GM21447 (cell line): Measurements from ENCODE around the gene ANXA9.
A peak's percentile ranks its signal among the peaks of the same experiment; 100 is the strongest.

Experiments used
- ATAC-seq: cut with Tn5 transposase; IDR thresholded peaks from one replicate; pipeline ENCODE4 v1.9.1; 2021; ENCODE audit not compliant: unreplicated experiment

ANXA9 gene

DNA sequence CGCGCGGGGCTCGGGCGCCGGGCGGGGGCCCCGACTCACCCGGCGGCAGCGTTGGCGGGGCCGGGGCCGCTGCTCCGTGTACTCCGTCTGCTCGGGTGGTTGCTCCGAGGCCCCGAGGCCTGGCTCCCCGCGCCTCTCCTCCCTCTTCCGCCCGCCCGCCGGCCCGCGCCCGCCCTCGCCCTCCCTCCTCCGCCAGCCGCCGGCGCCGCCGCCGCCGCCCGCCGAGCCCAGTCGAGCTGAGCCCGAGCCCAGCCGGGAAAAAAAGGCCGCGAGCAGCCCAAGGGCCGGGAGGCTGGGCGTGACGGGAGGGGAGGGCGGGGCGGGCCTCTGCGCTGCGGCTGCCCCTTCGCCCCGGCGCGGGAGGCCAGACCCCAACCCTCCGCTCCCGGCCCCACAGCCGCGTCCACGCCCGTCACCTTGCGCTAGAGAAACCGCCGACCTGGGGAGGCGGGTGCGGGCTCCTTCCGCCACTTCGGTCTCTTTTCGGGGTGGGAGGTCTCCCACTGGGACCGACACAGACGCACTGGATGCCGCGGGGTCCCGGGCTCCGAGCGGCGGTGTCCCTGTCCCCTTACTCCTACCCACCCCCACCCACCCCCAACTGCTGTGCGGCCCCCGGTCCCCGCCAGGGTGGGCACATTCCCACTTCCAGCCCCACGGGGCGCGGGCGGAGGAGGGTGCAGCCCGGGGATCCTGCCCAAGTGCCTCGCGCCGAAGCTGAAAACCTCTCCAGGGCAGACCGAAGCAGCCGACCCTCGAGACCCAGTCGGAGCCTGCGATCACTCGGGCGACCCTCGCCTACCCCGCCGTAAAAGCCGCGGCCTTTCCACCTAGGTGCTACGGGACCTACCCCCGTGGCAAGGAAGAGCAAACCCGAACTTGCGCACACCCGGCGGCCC lies 7.3 kb upstream of the ANXA9 start, which contains the start of gene CERS2:
CERS2 (minus strand) TSS at position 256 of the 899 bp plus-strand sequence. CDS start 5,745 bp downstream, outside the sequence.
- peak; percentile 50 for ATAC-seq

DNA sequence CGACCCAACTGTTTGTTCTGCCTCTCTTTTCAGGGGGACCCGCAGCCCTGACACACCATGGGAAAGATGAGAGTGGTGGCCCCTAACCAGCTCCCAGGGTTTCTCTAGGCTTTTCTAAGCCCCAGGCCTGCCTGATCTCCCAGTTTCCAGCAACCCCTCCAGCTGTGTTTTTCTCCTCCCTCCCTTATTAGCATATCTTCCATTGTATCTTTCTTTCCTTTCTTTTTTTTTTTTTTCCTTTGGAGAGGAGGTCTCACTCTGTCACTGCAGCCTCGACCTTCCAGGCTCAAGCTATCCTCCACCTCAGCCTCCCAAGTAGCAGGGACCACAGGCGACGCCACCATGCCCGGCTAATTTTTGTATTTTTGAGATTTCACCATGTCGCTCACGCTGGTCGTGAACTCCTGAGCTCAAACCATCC lies 5.7 kb upstream of the ANXA9 start:
- ATAC-seq, result no peak

GRCh38 chr1:150976879-150977694 lies 5.0 kb upstream of the ANXA9 start:
- no peak for ATAC-seq

DNA sequence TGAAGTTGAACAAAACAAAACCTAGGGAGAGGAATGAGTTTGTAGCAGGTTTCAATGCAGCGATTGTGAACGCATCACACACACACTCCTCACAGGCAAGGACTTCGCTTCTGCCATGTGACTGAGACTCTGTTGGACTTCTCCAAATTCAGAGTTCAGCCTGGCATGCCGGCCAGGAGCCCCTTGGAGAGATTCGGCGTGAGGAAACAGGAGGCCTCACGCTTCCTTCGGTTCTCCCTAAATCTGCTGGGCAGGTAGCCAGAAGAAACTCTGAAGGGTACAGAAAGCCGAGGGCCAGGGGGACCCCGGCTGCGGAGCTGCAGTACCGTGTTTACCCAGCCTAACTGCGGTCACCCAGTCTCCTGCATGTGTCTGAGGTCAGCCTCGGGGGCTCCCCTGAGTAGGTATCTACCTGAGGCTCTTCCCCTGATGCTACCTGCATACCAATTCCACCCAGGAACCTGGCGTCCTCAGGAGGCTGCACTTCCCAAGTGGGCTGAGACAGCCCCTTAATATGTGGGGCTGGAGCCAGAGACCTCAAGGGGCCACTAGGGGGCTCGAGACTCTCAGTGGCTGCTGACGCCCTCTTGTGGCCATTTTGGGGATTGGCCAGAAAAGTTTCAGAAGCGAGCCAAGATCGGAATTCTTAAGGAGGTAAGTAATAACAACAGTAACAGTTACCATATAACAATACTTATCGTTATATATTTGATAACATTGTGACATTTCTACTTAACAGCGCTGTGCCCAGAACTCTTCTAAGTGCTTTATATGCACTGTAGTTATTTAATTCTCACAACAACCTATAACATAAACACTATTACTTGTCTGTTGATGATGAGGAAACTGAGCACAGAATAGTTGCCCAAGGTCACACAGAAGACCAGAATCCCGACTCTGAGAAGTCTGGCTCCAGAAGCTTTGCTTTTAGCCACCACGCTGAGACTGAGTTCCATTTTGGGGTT lies 2.7 kb upstream of the ANXA9 start:
- no peak for ATAC-seq

DNA sequence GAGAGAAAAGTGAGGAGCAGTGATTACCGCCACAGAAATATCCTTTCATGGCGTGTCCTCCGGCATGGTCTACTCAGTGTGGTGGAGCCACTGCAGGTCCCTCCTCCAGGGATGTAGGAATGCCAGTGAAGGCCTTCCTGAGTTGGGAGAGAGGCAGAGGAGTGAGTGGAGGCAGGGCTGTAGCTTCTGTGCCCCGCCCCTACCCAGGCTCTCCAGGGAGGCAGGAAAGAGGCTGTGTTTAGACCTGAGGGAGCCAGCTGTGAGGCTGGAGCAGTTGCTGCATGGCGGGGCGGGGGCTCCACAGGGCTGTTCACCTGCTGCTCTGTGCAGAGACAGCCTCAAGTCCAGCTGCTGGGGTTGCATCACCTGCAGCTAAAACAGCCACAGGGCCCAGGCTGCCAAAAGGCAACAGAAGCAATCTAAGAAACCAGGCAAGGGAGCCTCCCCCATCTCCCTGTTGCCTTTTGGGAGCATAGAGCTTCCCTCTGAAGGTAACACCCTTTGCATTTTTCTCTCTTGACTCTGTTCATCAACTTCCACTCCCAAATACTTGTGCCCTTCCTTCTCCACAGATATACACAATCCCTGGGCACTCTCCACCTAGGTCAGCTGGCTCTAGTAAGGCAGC lies 801 bp upstream of the ANXA9 start:
- no peak for ATAC-seq

DNA sequence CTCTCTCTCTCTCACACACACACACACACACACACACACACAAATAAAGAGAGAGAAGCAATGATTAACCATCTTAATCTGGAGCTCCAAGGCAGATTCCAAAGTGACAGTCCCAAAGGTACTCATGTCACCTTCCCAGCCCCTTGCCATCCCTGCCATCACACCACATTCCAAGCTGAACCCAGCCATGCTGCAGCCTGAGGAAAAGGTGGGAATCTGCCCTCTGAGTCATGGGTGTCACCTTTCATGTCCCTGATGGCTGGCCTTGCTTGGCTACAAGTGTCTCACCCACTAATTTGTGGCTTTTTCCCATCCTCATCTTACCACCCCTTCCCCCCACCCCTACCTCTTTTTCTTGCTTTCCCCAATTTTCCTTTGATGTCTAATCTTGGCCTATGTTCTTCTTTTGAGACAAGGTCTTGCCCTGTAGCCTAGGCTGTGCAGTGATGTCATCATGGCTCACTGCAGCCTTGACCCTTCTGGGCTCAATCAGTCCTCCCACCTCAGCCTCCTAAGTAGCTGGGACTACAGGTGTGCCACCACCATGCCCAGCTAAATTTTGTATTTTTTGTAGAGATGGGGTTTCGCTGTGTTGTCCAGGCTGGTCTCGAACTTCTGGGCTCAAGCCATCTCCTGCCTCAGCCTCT lies 3.2 kb downstream of the ANXA9 start:
- ATAC-seq, result no peak

- ATAC-seq, result no peak
Observed at GRCh38 chr1:150987924-150988323, 5.8 kb downstream of the ANXA9 start.

DNA sequence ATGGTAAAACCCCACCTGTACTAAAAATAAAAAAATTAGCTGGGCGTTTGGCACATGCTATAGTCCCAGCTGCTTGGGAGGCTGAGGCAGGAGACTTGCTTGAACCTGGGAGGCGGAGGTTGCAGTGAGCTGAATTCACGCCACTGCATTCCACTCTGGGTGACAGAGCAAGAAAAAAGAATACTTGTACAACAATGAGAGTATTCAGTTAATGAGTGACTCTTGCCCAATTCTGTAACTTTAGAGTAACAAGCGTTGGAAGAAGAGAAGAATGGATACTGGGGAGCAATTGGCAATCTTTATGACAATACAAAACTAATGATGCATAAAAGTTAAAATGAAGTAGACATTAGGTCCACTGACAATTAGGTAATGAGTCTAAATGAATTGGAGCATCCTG lies 10.5 kb downstream of the ANXA9 start:
- no peak for ATAC-seq

GRCh38 chr1:150994248-150994647 lies 12.2 kb downstream of the ANXA9 start:
- ATAC-seq, result no peak

- no peak for ATAC-seq
Observed at GRCh38 chr1:150995460-150995859, 13.4 kb downstream of the ANXA9 start.

GRCh38 chr1:150995896-150996295 lies 13.8 kb downstream of the ANXA9 start:
- ATAC-seq, result no peak

DNA sequence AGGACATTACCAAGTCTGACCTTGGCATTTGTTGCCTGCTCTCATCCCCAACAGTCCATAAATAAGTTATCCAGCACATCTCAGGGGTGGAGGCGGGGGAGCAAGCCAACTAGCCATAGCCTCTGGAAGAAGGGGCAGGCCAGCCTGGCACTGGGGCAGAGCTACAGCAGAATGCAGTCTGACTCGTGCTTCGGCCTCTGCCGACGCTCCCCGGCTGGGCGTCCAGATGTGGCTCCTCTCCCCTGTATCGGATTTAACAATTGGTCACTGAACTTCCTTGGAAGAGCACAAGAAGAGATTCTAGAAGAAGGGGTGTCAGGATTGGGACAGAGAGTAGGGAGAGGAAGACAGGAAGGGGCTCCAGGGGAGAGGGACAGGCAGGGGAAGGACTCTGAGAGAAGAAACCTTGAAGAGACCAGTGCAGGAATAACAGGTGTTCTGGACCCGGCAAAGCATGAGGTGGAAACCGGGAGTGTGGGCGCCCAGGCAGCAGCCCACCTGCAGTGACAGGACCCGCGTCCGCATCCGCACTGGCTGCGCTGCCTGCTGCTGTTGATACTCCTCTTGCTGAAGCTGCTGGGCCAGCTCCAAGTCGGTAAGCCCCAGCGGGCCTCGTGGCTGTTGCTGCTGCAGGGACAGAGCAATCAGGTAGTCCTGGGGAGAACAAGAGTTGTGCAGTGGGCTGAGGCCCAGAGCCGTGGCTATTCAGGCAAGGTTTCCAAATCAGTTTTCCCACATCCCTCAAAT lies 15.2 kb downstream of the ANXA9 start:
- ATAC-seq, result no peak

- ATAC-seq, result no peak
Observed at GRCh38 chr1:150997949-150998348, 15.9 kb downstream of the ANXA9 start.

DNA sequence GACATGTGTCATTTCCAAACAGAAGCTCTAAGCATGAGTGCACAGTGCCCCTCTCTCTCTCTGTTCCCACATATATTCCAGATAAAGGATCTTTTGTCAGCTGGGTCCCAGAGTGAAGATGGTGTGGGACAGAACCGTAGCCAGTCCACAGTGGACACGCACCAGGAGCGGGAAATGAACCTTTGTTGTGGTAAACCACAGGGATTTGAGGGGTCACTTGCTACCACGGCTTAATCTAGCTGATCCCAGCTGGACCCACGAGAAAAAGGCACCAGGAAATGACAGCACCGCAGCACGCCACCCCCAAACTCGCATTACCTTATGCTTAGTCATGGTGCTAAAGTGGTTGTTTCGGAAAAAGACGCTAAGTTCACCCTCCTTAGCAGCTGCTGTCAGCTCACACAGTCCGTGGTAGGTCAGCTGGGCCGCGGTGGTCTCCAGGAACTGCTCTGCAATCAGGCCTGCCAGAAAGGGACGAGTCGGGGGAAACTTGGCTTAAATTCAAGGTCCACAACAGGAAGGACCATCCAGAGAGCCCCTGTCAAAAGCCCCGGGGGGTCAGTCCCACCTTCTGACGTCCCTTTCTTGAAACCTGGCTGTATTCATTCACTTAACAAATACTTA lies 17.1 kb downstream of the ANXA9 start:
- no peak for ATAC-seq

DNA sequence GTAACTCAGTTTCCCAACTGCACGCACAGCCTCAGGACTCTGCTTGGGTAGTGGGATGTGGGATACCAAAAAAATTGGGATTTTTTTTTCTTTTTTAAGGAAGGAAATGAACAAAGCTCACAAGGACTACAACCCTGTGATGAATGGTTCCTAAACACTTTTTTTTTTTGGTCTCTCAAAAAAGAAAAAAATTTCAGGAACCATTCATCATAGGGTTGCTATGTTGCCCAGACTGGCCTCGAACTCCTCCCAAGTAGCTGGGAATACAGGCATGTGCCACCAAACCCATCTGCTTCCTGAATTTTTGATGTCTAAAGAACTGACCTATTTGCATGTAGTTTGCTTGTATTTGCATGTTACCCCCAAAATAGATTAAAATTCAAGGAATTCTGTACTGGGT lies 17.8 kb downstream of the ANXA9 start:
- ATAC-seq, result no peak

DNA sequence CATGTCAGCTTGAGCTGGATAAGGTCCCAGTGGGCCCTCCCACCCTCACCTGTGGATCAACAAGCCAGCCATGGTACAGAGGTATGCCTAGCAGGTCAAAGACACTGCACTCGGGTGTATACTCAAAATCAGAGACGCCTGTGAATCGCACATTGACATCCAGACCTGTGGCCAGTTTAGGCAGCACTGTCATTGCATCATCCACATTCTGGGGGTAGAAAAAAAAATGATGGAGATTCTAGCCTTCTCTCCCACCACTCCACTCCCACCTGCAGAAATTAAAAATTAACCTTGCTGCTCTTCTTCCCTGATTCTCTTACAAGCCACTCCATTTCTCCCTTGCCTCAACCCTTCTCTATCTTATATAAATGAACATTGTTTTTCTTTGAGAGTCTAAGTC lies 18.3 kb downstream of the ANXA9 start:
- no peak for ATAC-seq

DNA sequence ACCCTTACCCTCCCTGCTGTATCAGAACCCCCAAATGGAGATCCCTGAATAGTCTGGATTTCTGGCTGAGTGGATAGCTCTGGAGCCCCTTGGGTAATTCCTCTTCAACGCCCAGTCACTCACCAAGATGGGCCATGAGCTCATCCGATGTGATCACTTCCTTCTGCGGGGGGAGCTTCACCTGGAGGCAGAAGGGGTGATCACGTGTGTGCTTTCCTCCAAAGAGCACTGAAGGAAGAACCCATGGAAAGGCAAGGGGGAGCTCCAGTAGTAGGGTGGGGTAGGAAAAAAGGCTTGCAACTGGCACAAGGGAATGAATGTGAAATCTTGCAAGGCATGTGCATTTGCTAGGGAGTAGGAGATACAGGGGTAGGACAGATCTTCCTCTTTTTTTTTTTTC lies 19.5 kb downstream of the ANXA9 start:
- no peak for ATAC-seq

DNA sequence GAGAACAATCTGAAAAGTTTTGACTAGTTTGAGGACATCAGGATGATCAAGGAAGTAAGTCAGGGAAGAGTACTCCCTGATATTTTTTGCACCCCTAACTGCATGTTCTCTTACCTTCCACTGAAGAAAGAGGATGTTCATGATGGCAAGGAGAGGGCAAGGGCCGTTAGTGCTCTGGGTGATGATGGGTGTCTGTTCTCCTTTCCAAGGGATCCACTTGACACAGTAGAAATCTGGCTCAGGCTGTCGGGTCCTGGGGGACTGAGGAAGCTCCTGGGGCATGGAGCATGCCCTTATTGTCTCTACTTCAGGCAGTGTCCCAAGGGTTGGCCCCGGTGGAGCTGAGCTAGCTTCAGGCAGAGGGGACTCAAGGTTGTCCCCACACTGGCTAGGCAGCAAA lies 20.0 kb downstream of the ANXA9 start:
- no peak for ATAC-seq

GRCh38 chr1:151002611-151003010 lies 20.5 kb downstream of the ANXA9 start:
- ATAC-seq, result no peak
